ENCODE measurements around the gene CST9. TPM values are rescaled to one million over a fixed set of nuclear protein-coding genes. Genes with fewer than 3 reads are reported as not detected.

CST9 gene
- total RNA-seq, 1 donor from 2014 or later, result not detected

- H3K4me3 Mint-ChIP-seq, result no peak overlapping the region
- DNase-seq (ENCODE audit: low spot score in 2 of 2, unreplicated experiment in 2 of 2), result no peak
- no peaks in the 10 kb centered on the region for H3K27me3 Mint-ChIP-seq (ENCODE audit: low read depth)
- no peak for TF ChIP-seq CTCF (IDR thresholded peaks at IDR 0.05; ENCODE audit: unreplicated experiment)
- no peak overlapping the region for H3K27ac Mint-ChIP-seq
- no peaks in the 10 kb centered on the region for H3K4me1 Mint-ChIP-seq
- H3K36me3 Mint-ChIP-seq, result no peaks in the 10 kb centered on the region
- peaks cover 6% of the 10 kb centered on the region for H3K9me3 Mint-ChIP-seq
Measured at GRCh38 chr20:23652371-23652770, 46.7 kb upstream of the CST9 start.

GRCh38 chr20:23651117-23651516, 45.4 kb upstream of the CST9 start:
- Mint-ChIP-seq H3K27ac (no peak overlapping the region), H3K4me1 (peaks cover under 1% of the 10 kb centered on the region), H3K36me3 (no peaks in the 10 kb centered on the region), H3K4me3 (no peak overlapping the region), H3K9me3 (peaks cover 6% of the 10 kb centered on the region), H3K27me3 (ENCODE audit: low read depth) (no peaks in the 10 kb centered on the region)
- TF ChIP-seq CTCF (IDR thresholded peaks at IDR 0.05; ENCODE audit: unreplicated experiment), result no peak
- no peak for DNase-seq (ENCODE audit: low spot score in 2 of 2, unreplicated experiment in 2 of 2)

GRCh38 chr20:23649830-23650417, 44.2 kb upstream of the CST9 start:
- DNase-seq (ENCODE audit: low spot score in 2 of 2, unreplicated experiment in 2 of 2), result no peak
- H3K4me1 Mint-ChIP-seq, result peaks cover 5% of the 10 kb centered on the region
- peaks cover 6% of the 10 kb centered on the region for H3K9me3 Mint-ChIP-seq
- no peaks in the 10 kb centered on the region for H3K27me3 Mint-ChIP-seq (ENCODE audit: low read depth)
- no peak for TF ChIP-seq CTCF (IDR thresholded peaks at IDR 0.05; ENCODE audit: unreplicated experiment)
- no peak overlapping the region for H3K4me3 Mint-ChIP-seq
- no peak overlapping the region for H3K27ac Mint-ChIP-seq
- H3K36me3 Mint-ChIP-seq, result no peaks in the 10 kb centered on the region

- peaks cover 5% of the 10 kb centered on the region for H3K4me1 Mint-ChIP-seq
- H3K27ac Mint-ChIP-seq, result no peak overlapping the region
- H3K9me3 Mint-ChIP-seq, result peaks cover 6% of the 10 kb centered on the region
- TF ChIP-seq CTCF (IDR thresholded peaks at IDR 0.05; ENCODE audit: unreplicated experiment), result no peak
- H3K36me3 Mint-ChIP-seq, result no peaks in the 10 kb centered on the region
- H3K27me3 Mint-ChIP-seq (ENCODE audit: low read depth), result no peaks in the 10 kb centered on the region
- no peak for DNase-seq (ENCODE audit: low spot score in 2 of 2, unreplicated experiment in 2 of 2)
- no peak overlapping the region for H3K4me3 Mint-ChIP-seq
Measured at GRCh38 chr20:23649242-23649641, 43.5 kb upstream of the CST9 start.

GRCh38 chr20:23647346-23647745, 41.6 kb upstream of the CST9 start:
- peaks cover 5% of the 10 kb centered on the region for H3K4me1 Mint-ChIP-seq
- peaks cover 6% of the 10 kb centered on the region for H3K9me3 Mint-ChIP-seq
- H3K27me3 Mint-ChIP-seq (ENCODE audit: low read depth), result no peaks in the 10 kb centered on the region
- no peak overlapping the region for H3K4me3 Mint-ChIP-seq
- no peak for TF ChIP-seq CTCF (IDR thresholded peaks at IDR 0.05; ENCODE audit: unreplicated experiment)
- H3K36me3 Mint-ChIP-seq, result no peaks in the 10 kb centered on the region
- DNase-seq (ENCODE audit: low spot score in 2 of 2, unreplicated experiment in 2 of 2), result no peak
- no peak overlapping the region for H3K27ac Mint-ChIP-seq
